Neural cell (in vitro differentiated cells): ENCODE data around the gene SALL2. TPM values are rescaled to one million over a fixed set of nuclear protein-coding genes. Genes with fewer than 3 reads are reported as not detected.

Experiments
- H2AFZ ChIP-seq: fragments of 200-600, 300-800 bp; sonication (generic), shearing (Covaris generic); 2 replicates; pipeline ENCODE4 v1.6.0; 2014; ENCODE audit warnings: low read depth, mild to moderate bottlenecking, antibody characterized with exemption, low read length, moderate library complexity
- H3F3A ChIP-seq: fragments of 200-600 bp; shearing (Covaris generic); 2 replicates; pipeline ENCODE4 v1.6.1; 2016; ENCODE audit warnings: mild to moderate bottlenecking, moderate library complexity, mixed read lengths, antibody characterized with exemption, low read length; ENCODE audit not compliant: insufficient read depth, poor library complexity, severe bottlenecking
- H3K27ac ChIP-seq: fragments of 200-600, 300-800 bp; sonication (generic), shearing (Covaris generic); 2 replicates; pipeline ENCODE4 v1.5.1; 2014; ENCODE audit warnings: mild to moderate bottlenecking, low read length, moderate library complexity
- H3K27me3 ChIP-seq: fragments of 300-800, 200-600 bp; sonication (generic), shearing (Covaris generic); 2 replicates; pipeline ENCODE4 v1.6.0; 2014; ENCODE audit warnings: mild to moderate bottlenecking, low read depth, low read length, moderate library complexity; ENCODE audit not compliant: insufficient read depth
- H3K36me3 ChIP-seq: fragments of 300-800, 200-600 bp; sonication (generic), shearing (Covaris generic); 2 replicates; pipeline ENCODE4 v1.5.1; 2014; ENCODE audit warnings: mild to moderate bottlenecking, antibody characterized with exemption, low read length, moderate library complexity; ENCODE audit not compliant: insufficient read depth
- H3K4me2 ChIP-seq: fragments of 300-800, 200-600 bp; sonication (generic), shearing (Covaris generic); 2 replicates; pipeline ENCODE4 v1.6.0; 2014; ENCODE audit warnings: mild to moderate bottlenecking, low read length
- H3K4me3 ChIP-seq: fragments of 300-800, 200-600 bp; sonication (generic), shearing (Covaris generic); 2 replicates; pipeline ENCODE4 v1.5.1; 2014; ENCODE audit warnings: mild to moderate bottlenecking, low read length, moderate library complexity
- H3K79me2 ChIP-seq: fragments of 200-600 bp; shearing (Covaris generic); replicated peaks from 2 replicates; pipeline ENCODE4 v1.6.0; 2014; ENCODE audit warnings: mild to moderate bottlenecking, low read length, moderate library complexity; ENCODE audit not compliant: insufficient read depth
- H3K9ac ChIP-seq: fragments of 300-800, 200-600 bp; sonication (generic), shearing (Covaris generic); 2 replicates; pipeline ENCODE4 v1.6.1; 2016; ENCODE audit warnings: mild to moderate bottlenecking, low read length, mixed read lengths
- H3K9me2 ChIP-seq: fragments of 200-600 bp; shearing (Covaris generic); 2 replicates; pipeline ENCODE4 v1.6.1; 2016; ENCODE audit warnings: mild to moderate bottlenecking, low read length, mixed read lengths; ENCODE audit not compliant: insufficient read depth
- H3K9me3 ChIP-seq: fragments of 200-600, 300-800 bp; sonication (generic), shearing (Covaris generic); 2 replicates; pipeline ENCODE4 v1.6.1; 2016; ENCODE audit warnings: mild to moderate bottlenecking, mixed run types, low read length, moderate library complexity, mixed read lengths
- H4K20me1 ChIP-seq: fragments of 200-600 bp; shearing (Covaris generic); 2 replicates; pipeline ENCODE4 v1.6.1; 2016; ENCODE audit warnings: mild to moderate bottlenecking, mixed run types; ENCODE audit not compliant: insufficient read depth
- CTCF ChIP-seq: fragments of 450-650 bp; IDR thresholded peaks from 2 replicates; pipeline ENCODE4 v1.5.1; 2014; ENCODE audit warnings: antibody characterized with exemption, mild to moderate bottlenecking, moderate library complexity; ENCODE audit not compliant: poor library complexity, severe bottlenecking
- EP300 ChIP-seq: fragments of 450-650 bp; conservative IDR thresholded peaks from 2 replicates; pipeline ENCODE4 v1.6.1; 2014; ENCODE audit warnings: antibody characterized with exemption, mild to moderate bottlenecking, moderate library complexity; ENCODE audit not compliant: poor library complexity, severe bottlenecking
- EZH2 ChIP-seq: fragments of 200-600, 300-800 bp; shearing (Covaris generic), sonication (generic); IDR thresholded peaks from 2 replicates; pipeline ENCODE4 v1.6.1; 2014; ENCODE audit warnings: antibody characterized with exemption, low read length, borderline replicate concordance, mild to moderate bottlenecking; ENCODE audit not compliant: insufficient read depth, poor library complexity, severe bottlenecking
- MXI1 ChIP-seq: fragments of 450-650 bp; conservative IDR thresholded peaks from 2 replicates; pipeline ENCODE4 v1.6.1; 2014; ENCODE audit warnings: antibody characterized with exemption, mild to moderate bottlenecking; ENCODE audit not compliant: poor library complexity, severe bottlenecking
- POLR2AphosphoS5 ChIP-seq: IDR thresholded peaks from 2 replicates; pipeline ENCODE4 v1.6.1; 2012
- RAD21 ChIP-seq: fragments of 450-650 bp; conservative IDR thresholded peaks from 2 replicates; pipeline ENCODE4 v1.6.1; 2014; ENCODE audit warnings: antibody characterized with exemption, mild to moderate bottlenecking, moderate library complexity
- REST ChIP-seq: IDR thresholded peaks from 2 replicates; pipeline ENCODE4 v1.6.1; 2012; ENCODE audit warnings: borderline replicate concordance
- SMC3 ChIP-seq: fragments of 450-650 bp; conservative IDR thresholded peaks from 2 replicates; pipeline ENCODE4 v1.6.1; 2014; ENCODE audit warnings: antibody characterized with exemption, mild to moderate bottlenecking, moderate library complexity; ENCODE audit not compliant: poor library complexity
- TAF1 ChIP-seq: IDR thresholded peaks from 2 replicates; pipeline ENCODE4 v1.6.1; 2012; ENCODE audit warnings: low read depth
- polyA plus RNA-seq: library from polyadenylated mRNA; depleted of rRNA; stranded (reverse); fragments of >200 nt; gene quantifications from 2 replicates; pipeline ENCODE4 v1.2.3, GENCODE V29; 2014

The SALL2 gene
- polyA plus RNA-seq, 1 donor from 2014 or later, result 23.6 TPM

- H3K79me2 ChIP-seq, result peaks cover 69% of the 10 kb centered on the region
- no peaks in the 10 kb centered on the region for H3K9me2 ChIP-seq
- TF ChIP-seq SMC3 (no peak), POLR2AphosphoS5 (no peak)
- H3K36me3 ChIP-seq, result no peaks in the 10 kb centered on the region
- no peak overlapping the region for H2AFZ ChIP-seq
- H3K9ac ChIP-seq, result no peak overlapping the region
- no peak overlapping the region for H3K27ac ChIP-seq
- H3F3A ChIP-seq, result no peaks in the 10 kb centered on the region
- no peaks in the 10 kb centered on the region for H3K27me3 ChIP-seq
- no peak overlapping the region for H3K4me2 ChIP-seq
- H4K20me1 ChIP-seq, result no peaks in the 10 kb centered on the region
- no peaks in the 10 kb centered on the region for H3K9me3 ChIP-seq
- H3K4me3 ChIP-seq, result no peak overlapping the region
Measured at GRCh38 chr14:21534576-21534975, 8.4 kb upstream of the SALL2 start.

- no peak overlapping the region for H3K27ac ChIP-seq
- H3K36me3 ChIP-seq, result no peaks in the 10 kb centered on the region
- H3F3A ChIP-seq, result no peaks in the 10 kb centered on the region
- no peaks in the 10 kb centered on the region for H4K20me1 ChIP-seq
- H3K9me2 ChIP-seq, result no peaks in the 10 kb centered on the region
- H3K27me3 ChIP-seq, result no peaks in the 10 kb centered on the region
- H3K9ac ChIP-seq, result no peak overlapping the region
- H3K9me3 ChIP-seq, result no peaks in the 10 kb centered on the region
- H3K4me2 ChIP-seq, result no peak overlapping the region
- H2AFZ ChIP-seq, result no peak overlapping the region
- H3K79me2 ChIP-seq, result peaks cover 77% of the 10 kb centered on the region
- H3K4me3 ChIP-seq, result no peak overlapping the region
- TF ChIP-seq RAD21, result no peak
- no peak for TF ChIP-seq REST
- TF ChIP-seq CTCF, result no peak
- TF ChIP-seq POLR2AphosphoS5, result no peak
- no peak for TF ChIP-seq MXI1
- no peak for TF ChIP-seq TAF1
- no peak for TF ChIP-seq EP300
- TF ChIP-seq EZH2, result no peak
- no peak for TF ChIP-seq SMC3
Measured at GRCh38 chr14:21533294-21533693, 7.1 kb upstream of the SALL2 start.

GRCh38 chr14:21529515-21529914, 3.4 kb upstream of the SALL2 start:
- Histone ChIP-seq H4K20me1 (no peaks in the 10 kb centered on the region), H3K27me3 (no peaks in the 10 kb centered on the region), H3K9me3 (no peaks in the 10 kb centered on the region), H3K9ac (no peak overlapping the region), H3K9me2 (no peaks in the 10 kb centered on the region), H3K4me2 (no peak overlapping the region), H2AFZ (no peak overlapping the region), H3K27ac (no peak overlapping the region), H3F3A (peaks cover 3% of the 10 kb centered on the region), H3K79me2 (peaks cover 64% of the 10 kb centered on the region), H3K36me3 (no peaks in the 10 kb centered on the region), H3K4me3 (no peak overlapping the region)
- TF ChIP-seq POLR2AphosphoS5 (no peak), REST (no peak), CTCF (no peak), MXI1 (no peak), SMC3 (no peak), EP300 (no peak), TAF1 (no peak), RAD21 (no peak), EZH2 (no peak)
